Activated B cell treated with CpG ODN at 0.5 μM for 24 hours (primary cell): Measurements from ENCODE around the gene MIEF1. TPM values are rescaled to one million over a fixed set of nuclear protein-coding genes. Genes with fewer than 3 reads are reported as not detected.

Experiments used
- ATAC-seq: fragments of 200-7000 bp; cut with Tn5 transposase; one replicate; pipeline ENCODE4 v1.10.0; 2021; ENCODE audit warnings: low read depth, mild to moderate bottlenecking, moderate library complexity
- CTCF ChIA-PET: fragments of 350-600 bp; sonication (Branson Sonifier 250); formaldehyde crosslinking; loops from one replicate; lab custom pipeline; 2021; ENCODE audit warnings: antibody characterized with exemption; lab: Charles Lee
- POLR2A ChIA-PET: fragments of 350-600 bp; sonication (Branson Sonifier 250); formaldehyde crosslinking; loops from one replicate; lab custom pipeline; 2021; ENCODE audit warnings: antibody characterized with exemption; lab: Charles Lee
- DNase-seq: peaks from one replicate; pipeline ENCODE4 v3.0.0; 2022
- H3K27ac Mint-ChIP-seq: one replicate; pipeline ENCODE4 v1.8.0; 2020; ENCODE audit warnings: mixed read lengths
- H3K27me3 Mint-ChIP-seq: one replicate; pipeline ENCODE4 v1.8.0; 2021; ENCODE audit warnings: mixed read lengths
- H3K36me3 Mint-ChIP-seq: one replicate; pipeline ENCODE4 v1.8.0; 2021; ENCODE audit warnings: low read depth, mixed read lengths
- H3K4me1 Mint-ChIP-seq: one replicate; pipeline ENCODE4 v1.8.0; 2021; ENCODE audit warnings: mixed read lengths
- H3K4me3 Mint-ChIP-seq: one replicate; pipeline ENCODE4 v1.8.0; 2020; ENCODE audit warnings: mild to moderate bottlenecking, mixed read lengths
- H3K9me3 Mint-ChIP-seq: one replicate; pipeline ENCODE4 v1.8.0; 2020; ENCODE audit warnings: mixed read lengths
- intact Hi-C: fragments of 100-400 bp; cut with micrococcal nuclease; formaldehyde crosslinking; loops from one replicate; pipeline ENCODE4 v1.15.1; 2024
- total RNA-seq: library from RNA; stranded (reverse); gene quantifications from 2 replicates; pipeline ENCODE4 v1.2.3, GENCODE V29; 2022
- TF ChIP-seq, protein P1 (sequence below): fragments of 200-600 bp; IDR thresholded peaks from one replicate; pipeline ENCODE4 v1.8.0; 2022; ENCODE audit warnings: antibody characterized with exemption, mild to moderate bottlenecking

The MIEF1 gene
- total RNA-seq, 1 donor from 2014 or later, result 41.3 TPM

DNA sequence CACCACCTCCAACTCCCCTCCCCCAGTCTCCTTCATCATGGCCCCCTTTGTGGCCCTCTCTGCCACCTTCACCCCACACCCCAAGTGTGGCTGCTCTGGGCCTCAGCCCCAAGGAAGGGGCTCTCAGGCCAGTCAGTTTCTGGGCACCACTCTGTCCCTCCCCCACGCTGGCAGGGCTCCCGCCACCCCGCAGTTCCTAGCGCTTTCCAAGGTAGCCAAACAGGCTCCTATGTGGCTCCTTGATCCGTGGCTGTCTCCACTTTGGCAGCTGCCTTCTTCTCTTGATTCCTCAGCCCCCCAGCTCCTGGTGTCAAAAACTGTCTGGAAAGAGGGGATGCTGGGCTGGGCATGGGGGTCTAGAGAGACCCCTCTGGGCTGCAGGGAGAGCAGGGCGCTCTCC is 58.0 kb downstream of the MIEF1 start:
- POLR2A ChIA-PET, result no interaction called here
- TF ChIP-seq, protein P1, sequence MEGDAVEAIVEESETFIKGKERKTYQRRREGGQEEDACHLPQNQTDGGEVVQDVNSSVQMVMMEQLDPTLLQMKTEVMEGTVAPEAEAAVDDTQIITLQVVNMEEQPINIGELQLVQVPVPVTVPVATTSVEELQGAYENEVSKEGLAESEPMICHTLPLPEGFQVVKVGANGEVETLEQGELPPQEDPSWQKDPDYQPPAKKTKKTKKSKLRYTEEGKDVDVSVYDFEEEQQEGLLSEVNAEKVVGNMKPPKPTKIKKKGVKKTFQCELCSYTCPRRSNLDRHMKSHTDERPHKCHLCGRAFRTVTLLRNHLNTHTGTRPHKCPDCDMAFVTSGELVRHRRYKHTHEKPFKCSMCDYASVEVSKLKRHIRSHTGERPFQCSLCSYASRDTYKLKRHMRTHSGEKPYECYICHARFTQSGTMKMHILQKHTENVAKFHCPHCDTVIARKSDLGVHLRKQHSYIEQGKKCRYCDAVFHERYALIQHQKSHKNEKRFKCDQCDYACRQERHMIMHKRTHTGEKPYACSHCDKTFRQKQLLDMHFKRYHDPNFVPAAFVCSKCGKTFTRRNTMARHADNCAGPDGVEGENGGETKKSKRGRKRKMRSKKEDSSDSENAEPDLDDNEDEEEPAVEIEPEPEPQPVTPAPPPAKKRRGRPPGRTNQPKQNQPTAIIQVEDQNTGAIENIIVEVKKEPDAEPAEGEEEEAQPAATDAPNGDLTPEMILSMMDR, result no peak
- Mint-ChIP-seq H3K27ac (no peak overlapping the region), H3K9me3 (no peaks in the 10 kb centered on the region), H3K36me3 (no peaks in the 10 kb centered on the region), H3K27me3 (peaks cover 39% of the 10 kb centered on the region), H3K4me1 (peaks cover 9% of the 10 kb centered on the region), H3K4me3 (no peak overlapping the region)
- DNase-seq (no peak), ATAC-seq (no peak)
- intact Hi-C loops, result no loop called here
- CTCF ChIA-PET, result interaction anchor here (1.0 to 2.3 kb wide), 3 partner anchors 382 to 476 kb away, joined by 3 to 11 read pairs (median 4); no protein-coding TSS in a partner anchor

DNA sequence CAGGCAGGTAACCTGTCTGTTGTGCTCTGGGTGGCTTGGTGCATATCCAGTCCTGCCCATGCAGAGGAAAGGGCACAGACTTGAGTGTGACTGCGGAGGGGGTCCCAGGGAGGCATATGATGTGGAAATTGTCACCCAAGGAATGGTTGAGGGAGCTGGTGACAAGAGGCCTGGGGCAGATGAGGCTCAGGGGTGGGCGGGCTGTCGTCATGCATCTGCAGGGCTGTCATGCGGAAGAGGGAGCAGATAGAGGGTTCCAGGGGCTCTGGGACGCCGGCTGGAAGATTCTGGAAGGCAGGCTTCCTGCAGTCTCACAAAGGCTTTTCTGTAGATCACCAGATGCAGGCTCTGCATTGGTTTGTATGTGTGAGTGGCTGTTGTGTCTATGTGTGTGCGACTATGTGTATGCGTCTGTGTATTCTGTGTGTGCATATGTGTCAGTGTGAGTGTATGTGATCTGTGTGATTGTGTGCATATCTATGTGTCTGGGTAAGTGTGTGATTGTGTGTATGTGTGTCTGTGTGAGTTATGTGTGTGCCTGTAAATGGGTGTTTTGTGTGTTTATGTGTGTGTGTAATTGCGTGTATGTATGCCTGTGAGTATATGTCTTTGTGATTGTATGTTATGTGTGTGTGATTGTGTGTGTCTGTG is 60.9 kb downstream of the MIEF1 start:
- POLR2A ChIA-PET, result no interaction called here
- TF ChIP-seq, protein P1, result no peak
- DNase-seq (no peak), ATAC-seq (no peak)
- no peak overlapping the region for H3K4me3 Mint-ChIP-seq
- H3K9me3 Mint-ChIP-seq, result peaks cover 6% of the 10 kb centered on the region
- intact Hi-C loops, result no loop called here
- peaks cover 18% of the 10 kb centered on the region for H3K4me1 Mint-ChIP-seq
- peaks cover 21% of the 10 kb centered on the region for H3K27me3 Mint-ChIP-seq
- no peak overlapping the region for H3K27ac Mint-ChIP-seq
- H3K36me3 Mint-ChIP-seq, result no peaks in the 10 kb centered on the region
- CTCF ChIA-PET, result interaction anchor here (1.3 kb wide), 1 partner anchor 28 kb away, joined by 3 read pairs; no protein-coding TSS in a partner anchor

DNA sequence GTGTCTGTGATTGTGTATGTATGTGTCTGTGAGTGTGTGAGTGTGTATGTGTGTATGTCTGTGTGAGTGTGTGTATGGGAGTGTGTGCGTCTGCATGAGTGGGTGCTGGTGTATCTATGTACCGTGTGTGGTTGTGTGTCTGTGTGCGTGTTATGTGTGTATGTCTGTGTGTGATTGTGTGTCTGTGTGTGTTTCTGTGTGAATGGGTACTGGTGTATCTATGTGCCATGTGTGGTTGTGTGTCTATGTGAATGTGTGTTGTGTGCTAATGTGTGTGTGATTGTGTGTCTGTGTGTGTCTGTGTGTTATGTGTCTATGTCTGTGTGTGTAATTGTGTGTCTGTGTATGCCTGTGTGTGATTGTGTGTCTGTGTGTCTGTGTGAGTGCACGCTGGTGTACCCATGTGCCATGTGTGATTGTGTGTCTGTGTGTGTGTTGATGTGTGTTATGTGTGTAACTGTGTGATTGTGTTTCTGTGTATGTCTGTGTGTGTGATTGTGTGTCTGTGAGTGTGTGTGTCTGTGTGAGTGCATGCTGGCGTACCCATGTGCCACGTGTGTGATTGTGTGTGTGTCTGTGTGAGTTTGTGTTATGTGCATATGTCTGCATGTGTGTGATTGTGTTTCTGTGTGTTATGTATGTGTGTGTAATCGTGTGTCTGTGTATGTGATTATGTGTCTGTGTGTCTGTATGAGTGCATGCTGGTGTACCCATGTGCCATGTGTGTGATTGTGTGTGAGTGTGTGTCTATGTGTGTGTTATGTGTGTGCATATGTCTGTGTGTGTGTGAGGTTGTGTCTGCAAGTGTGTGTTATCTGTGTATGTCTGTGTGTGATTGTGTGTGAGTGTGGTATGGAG is 61.7 kb downstream of the MIEF1 start:
- no peaks in the 10 kb centered on the region for H3K36me3 Mint-ChIP-seq
- ATAC-seq (no peak), DNase-seq (no peak)
- no peak overlapping the region for H3K27ac Mint-ChIP-seq
- ChIA-PET POLR2A (no interaction called here), CTCF (no interaction called here)
- intact Hi-C loops, result no loop called here
- TF ChIP-seq, protein P1, result no peak
- H3K27me3 Mint-ChIP-seq, result peaks cover 16% of the 10 kb centered on the region
- no peak overlapping the region for H3K4me3 Mint-ChIP-seq
- H3K4me1 Mint-ChIP-seq, result peaks cover 15% of the 10 kb centered on the region
- H3K9me3 Mint-ChIP-seq, result peaks cover 6% of the 10 kb centered on the region

DNA sequence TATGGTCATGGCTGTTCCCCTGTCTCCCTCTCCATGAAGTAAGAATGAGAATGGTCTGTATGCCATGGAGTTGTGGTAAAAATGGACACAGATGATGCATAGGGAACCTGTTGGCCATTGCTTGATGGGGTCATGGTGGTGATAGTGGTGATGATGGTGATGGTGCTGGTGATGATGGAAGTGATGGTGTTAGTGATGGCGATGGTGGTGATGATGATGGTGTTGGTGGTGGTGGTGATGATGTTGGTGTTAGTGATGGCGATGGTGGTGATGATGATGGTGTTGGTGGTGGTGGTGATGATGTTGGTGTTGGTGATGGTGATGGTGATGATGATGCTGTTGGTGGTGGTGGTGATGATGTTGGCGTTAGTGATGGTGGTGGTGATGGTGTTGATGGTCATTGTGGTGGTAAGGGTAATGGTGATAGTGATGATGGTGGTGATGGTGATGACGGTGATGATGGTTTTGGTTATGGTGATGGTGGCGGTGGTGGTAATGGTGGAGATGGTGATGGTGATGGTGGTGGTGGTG is 63.4 kb downstream of the MIEF1 start:
- peaks cover 6% of the 10 kb centered on the region for H3K9me3 Mint-ChIP-seq
- DNase-seq, result no peak
- no peak for ATAC-seq
- CTCF ChIA-PET, result no interaction called here
- H3K4me3 Mint-ChIP-seq, result no peak overlapping the region
- intact Hi-C loops, result no loop called here
- peaks cover 8% of the 10 kb centered on the region for H3K27me3 Mint-ChIP-seq
- H3K36me3 Mint-ChIP-seq, result no peaks in the 10 kb centered on the region
- peaks cover 15% of the 10 kb centered on the region for H3K4me1 Mint-ChIP-seq
- POLR2A ChIA-PET, result no interaction called here
- TF ChIP-seq, protein P1, result no peak
- no peak overlapping the region for H3K27ac Mint-ChIP-seq
